Heart left ventricle (tissue), 13 donors: ENCODE results near the gene AASDHPPT.

Source experiments
- CTCF ChIP-seq, 12 donors: fragments of 200-600 bp; sonication (generic) in 4 of 12; IDR thresholded peaks; one replicate each; pipeline versions ENCODE4 v1.5.0 to v1.8.0; 2018 to 2022; ENCODE audit warnings: antibody characterized with exemption in 12 of 12, mild to moderate bottlenecking in 5 of 12
- POLR2A ChIP-seq, 2 donors: fragments of 450-650 bp; IDR thresholded peaks; one replicate each; pipeline ENCODE4 v1.6.1; 2017; ENCODE audit warnings: antibody characterized with exemption in 2 of 2, mild to moderate bottlenecking in 2 of 2, moderate library complexity in 2 of 2
- donor health status: ischemic (EF 13 %, LVEDD 7.1; RV severe dilation, severe dysfunction).
- donor health status: DM: no; HTN: yes; CAD: no.
- donor health status: DM: no; HTN: no; CAD: no.
- donor health status: ischemic (EF 25% LVEDD 6.9; RV normal size, moderate dysfunction).
- donor health status: ischemic (EF 25% LVEDD 5.7; RV mildly dilated, moderate dysfunction).
- donor health status: ischemic (EF 35%, LVEDD 5.7; RV mildly dilated, moderate dysfunction).
- donor health status: nonischemic (EF 11% LVEDD 7.7; RV severe dilation, severe dysfunction).
- donor health status: DM: yes; HTN: yes; CAD: no.
- donor health status: PGD.
- donor health status: ischemic (EF 29% LVEDD 5.4; RV normal size, mild dysfunction).
- donor health status: nonischemic (EF 23%, LVEDD 6.1; RV moderate dilation, normal function).

- TF ChIP-seq CTCF (IDR thresholded peaks at IDR 0.05) (no peak), POLR2A (IDR thresholded peaks at IDR 0.05) (no peak)
Observed at GRCh38 chr11:106031936-106032335, 45.5 kb upstream of the AASDHPPT start.
